GM12878 (cell line): Measurements from ENCODE around the gene POLD4. TPM values are rescaled to one million over a fixed set of nuclear protein-coding genes. Genes with fewer than 3 reads are reported as not detected.
A peak's percentile ranks its signal among the peaks of the same experiment; 100 is the strongest.

Experiments used
- ATAC-seq: fragments of 200-7000 bp; cut with Tn5 transposase; 3 replicates; pipeline ENCODE4 v1.9.1; 2020; ENCODE audit warnings: mild to moderate bottlenecking, moderate library complexity
- BruUV-seq: library from RNA; stranded (reverse); fragments of 400-500 nt; replicated peaks from 2 replicates; lab custom pipeline; 2021; lab: Mats Ljungman, UMichigan
- CTCF ChIA-PET: fragments of 300-600 bp; sonication (Branson Sonifier 250); formaldehyde crosslinking; extraction: SDS; loops from one replicate; lab custom pipeline; 2021; ENCODE audit warnings: inconsistent platforms; lab: Yijun Ruan, JAX
- POLR2A ChIA-PET: fragments of 350-600 bp; formaldehyde crosslinking; extraction: SDS; loops from one replicate; lab custom pipeline; 2021; ENCODE audit warnings: inconsistent platforms; lab: Charles Lee
- RAD21 ChIA-PET: fragments of 300-600 bp; sonication (Branson Sonifier 250); formaldehyde crosslinking; loops from one replicate; lab custom pipeline; 2023; ENCODE audit warnings: antibody characterized with exemption; ENCODE audit not compliant: unreplicated experiment; lab: Charles Lee
- SMC1A ChIA-PET: fragments of 300-600 bp; sonication (Branson Sonifier 250); formaldehyde crosslinking; loops from one replicate; lab custom pipeline; 2023; ENCODE audit not compliant: unreplicated experiment, uncharacterized antibody; lab: Charles Lee
- DNase-seq: peaks from one replicate; pipeline ENCODE4 v3.0.0-alpha.2; 2011; ENCODE audit warnings: low read depth, low spot score
- FAIRE-seq: peaks from 3 replicates; lab custom pipeline; 2011; peaks lifted over from hg19 to GRCh38; lab: Jason Lieb, UNC
- H2AFZ ChIP-seq: 2 replicates; pipeline ENCODE4 v1.6.0; 2011; ENCODE audit warnings: low read depth, low read length, control low read depth; ENCODE audit not compliant: control insufficient read depth
- H3K27ac ChIP-seq: 2 replicates; pipeline ENCODE4 v1.5.1; 2011; ENCODE audit warnings: control low read depth; ENCODE audit not compliant: control insufficient read depth, insufficient read depth
- H3K27me3 ChIP-seq, 2 experiments: replicated peaks in 1 of 2; 2 replicates each; pipeline versions ENCODE4 v1.6.0 to v1.6.1; 2011; ENCODE audit warnings: low read length in 1 of 2; ENCODE audit not compliant: control insufficient read depth in 2 of 2, insufficient read depth in 2 of 2
- H3K36me3 ChIP-seq, 2 experiments: 2 replicates each; pipeline ENCODE4 v1.5.1; 2011; ENCODE audit warnings: low read length in 1 of 2; ENCODE audit not compliant: control insufficient read depth in 2 of 2, insufficient read depth in 2 of 2
- H3K4me1 ChIP-seq: 2 replicates; pipeline ENCODE4 v1.6.1; 2011; ENCODE audit warnings: mild to moderate bottlenecking, low read length, moderate library complexity, mixed read lengths; ENCODE audit not compliant: control insufficient read depth, insufficient read depth
- H3K4me2 ChIP-seq: 2 replicates; pipeline ENCODE4 v1.6.0; 2011; ENCODE audit warnings: control low read depth; ENCODE audit not compliant: control insufficient read depth, insufficient read depth
- H3K4me3 ChIP-seq: fragments of 200-600 bp; sonication (generic); 2 replicates; pipeline ENCODE4 v1.5.1; 2016
- H3K79me2 ChIP-seq: 2 replicates; pipeline ENCODE4 v1.6.0; 2011; ENCODE audit warnings: low read length; ENCODE audit not compliant: control insufficient read depth, insufficient read depth
- H3K9ac ChIP-seq: 2 replicates; pipeline ENCODE4 v1.8.0; 2011; ENCODE audit warnings: low read length, control low read depth, mixed read lengths; ENCODE audit not compliant: control insufficient read depth, insufficient read depth
- H3K9me3 ChIP-seq: replicated peaks from 3 replicates; pipeline ENCODE4 v1.5.1; 2011; ENCODE audit warnings: mild to moderate bottlenecking, low read length; ENCODE audit not compliant: control insufficient read depth, insufficient read depth
- H4K20me1 ChIP-seq: 2 replicates; pipeline ENCODE4 v1.6.0; 2011; ENCODE audit not compliant: control insufficient read depth, insufficient read depth
- CBFB ChIP-seq: IDR thresholded peaks from 2 replicates; pipeline ENCODE4 v1.6.1; 2016; ENCODE audit warnings: antibody characterized with exemption, low read depth
- CEBPZ ChIP-seq: fragments of 150-350 bp; IDR thresholded peaks from 2 replicates; pipeline ENCODE4 v1.6.1; 2016; ENCODE audit warnings: low read depth, low read length
- CHD1 ChIP-seq: IDR thresholded peaks from 2 replicates; pipeline ENCODE4 v1.6.1; 2012; ENCODE audit warnings: low read depth, low read length, improper control_type of control experiment
- CREB1 ChIP-seq: IDR thresholded peaks from 2 replicates; pipeline ENCODE4 v1.6.1; 2012; ENCODE audit warnings: low read depth, mild to moderate bottlenecking, inconsistent platforms
- EED ChIP-seq: sonication (generic); IDR thresholded peaks from 2 replicates; pipeline ENCODE4 v1.6.1; 2016; ENCODE audit warnings: antibody characterized with exemption, low read depth
- ETV6 ChIP-seq, 2 experiments: fragments of 450-650 bp in 1 of 2; IDR thresholded peaks in 1 of 2; conservative IDR thresholded peaks in 1 of 2; 2 replicates each; pipeline ENCODE4 v1.6.1; 2014; ENCODE audit warnings: antibody characterized with exemption in 1 of 2, borderline replicate concordance in 1 of 2, low read depth in 1 of 2, mild to moderate bottlenecking in 1 of 2, moderate library complexity in 1 of 2
- IKZF2 ChIP-seq, 2 experiments: fragments of 450-650 bp; IDR thresholded peaks; 2 replicates each; pipeline ENCODE4 v1.6.1; 2017; ENCODE audit warnings: mild to moderate bottlenecking in 2 of 2, moderate library complexity in 2 of 2
- NBN ChIP-seq: fragments of 450-650 bp; IDR thresholded peaks from 2 replicates; pipeline ENCODE4 v1.6.1; 2016
- RAD21 ChIP-seq: IDR thresholded peaks from 2 replicates; pipeline ENCODE4 v1.6.1; 2011; ENCODE audit warnings: mild to moderate bottlenecking, low read depth, low read length, moderate library complexity; ENCODE audit not compliant: insufficient read depth
- RELB ChIP-seq: fragments of 450-650 bp; IDR thresholded peaks from 2 replicates; pipeline ENCODE4 v1.6.1; 2017; ENCODE audit warnings: low read depth, mild to moderate bottlenecking, moderate library complexity
- RUNX3 ChIP-seq: IDR thresholded peaks from 2 replicates; pipeline ENCODE4 v1.6.1; 2012; ENCODE audit warnings: low read length, inconsistent platforms
- SMC3 ChIP-seq: IDR thresholded peaks from 2 replicates; pipeline ENCODE4 v1.6.1; 2011; ENCODE audit warnings: low read length, improper control_type of control experiment, borderline replicate concordance
- SRF ChIP-seq, 2 experiments: IDR thresholded peaks; 2 replicates each; pipeline ENCODE4 v1.6.1; 2011; ENCODE audit warnings: low read depth in 2 of 2, low read length in 2 of 2, mild to moderate bottlenecking in 1 of 2, moderate library complexity in 1 of 2
- STAT1 ChIP-seq: fragments of 450-650 bp; conservative IDR thresholded peaks from 2 replicates; pipeline ENCODE4 v1.6.1; 2014; ENCODE audit warnings: antibody characterized with exemption, mild to moderate bottlenecking
- YY1 ChIP-seq: IDR thresholded peaks from 2 replicates; pipeline ENCODE4 v1.6.1; 2011; ENCODE audit warnings: low read depth, mild to moderate bottlenecking, low read length
- ZNF274 ChIP-seq: IDR thresholded peaks from one replicate; pipeline ENCODE4 v1.8.0; 2011; ENCODE audit not compliant: insufficient read length, insufficient read depth
- WGBS: methylation state at CpG from one replicate; pipeline ENCODE4 v1.1.6; 2016; ENCODE audit warnings: low lambda C conversion rate; ENCODE audit not compliant: insufficient replicate concordance, insufficient coverage; ENCODE audit errors: missing lambda C conversion rate; 5-methylcytosine and 5-hydroxymethylcytosine counted together
- in situ Hi-C: fragments of 300-500 bp; cut with MboI; formaldehyde crosslinking; loops from 9 replicates; pipeline ENCODE4 v1.14.3; 2018; ENCODE audit warnings: mixed read lengths
- intact Hi-C: fragments of 100-400 bp; cut with micrococcal nuclease; formaldehyde crosslinking; loops from one replicate; pipeline ENCODE4 v1.14.2; 2022; ENCODE audit not compliant: unreplicated experiment
- polyA plus RNA-seq, 11 experiments: library from polyadenylated mRNA; depleted of rRNA in 4 of 11; unstranded in 6 of 11; stranded (reverse) in 5 of 11; fragments of >200 nt; fragmentation: Nextera tagmentation in 4 of 11; fragmentation: Illumina TruSeq in 1 of 11; extraction: Ambion mirVana in 4 of 11; extraction: Trizol in 1 of 11; gene quantifications; 1 replicate in 1 of 11; 2 replicates in 10 of 11; pipeline versions ENCODE4 v1.2.1 to v1.2.3, GENCODE V29; 2011 to 2016; ENCODE audit warnings: inconsistent platforms in 2 of 11, missing spikeins in 2 of 11, low read depth in 1 of 11
- total RNA-seq, 4 experiments: library from RNA; depleted of rRNA in 3 of 4; stranded (reverse); fragments of >200 nt in 3 of 4; fragmentation: Illumina TruSeq in 1 of 4; extraction: Trizol in 1 of 4; gene quantifications; 2 replicates each; pipeline versions ENCODE4 v1.2.1 to v1.2.3, GENCODE V29; 2013 to 2021

The POLD4 gene
- total and polyA plus RNA-seq, 10 of the 15 experiments (the other 5 are each of a cell fraction or from before 2014, with no cell fraction given): 8.1 to 176 (median 88.1) TPM

- ChIA-PET SMC1A (interaction anchor here (0.6 to 21.3 kb wide), 25 partner anchors 10 to 547 kb away, joined by 3 to 646 read pairs (median 4); partner anchors contain the start of genes ANKRD13D, CLCF1, PITPNM1 and POLD4), RAD21 (interaction anchor here (0.6 to 15.0 kb wide), 26 partner anchors 9 to 354 kb away, joined by 3 to 525 read pairs (median 6); partner anchors contain the start of genes POLD4, PPP1CA and RAD9A), POLR2A (interaction anchor here (0.5 to 8.4 kb wide), 18 partner anchors 10 to 1033 kb away, joined by 3 to 183 read pairs (median 4); partner anchors contain the start of genes CLCF1, POLD4, PPP1CA and TBC1D10C), CTCF (interaction anchor here (0.6 to 25.5 kb wide), 33 partner anchors 8 to 412 kb away, joined by 3 to 1301 read pairs (median 5); partner anchors contain the start of genes AIP, ANKRD13D, CLCF1 and GRK2)
- Histone ChIP-seq H3K4me3 (0 out of 2 replicates have a peak overlapping the region, but pooled peaks have one; percentile 3), H2AFZ (peak overlapping the region; percentile 78), H3K9me3 (no peaks in the 10 kb centered on the region), H3K79me2 (no peaks in the 10 kb centered on the region), H3K9ac (peak overlapping the region; percentile 42), H3K4me1 (peaks cover 19% of the 10 kb centered on the region), H3K27me3 (peaks cover 0 to 3% of the 10 kb centered on the region in 2 experiments; a peak in 3 of 4 replicates), H3K4me2 (peak overlapping the region; percentile 23), H3K36me3 (no peaks in the 10 kb centered on the region), H3K27ac (peak overlapping the region; percentile 34), H4K20me1 (no peaks in the 10 kb centered on the region)
- 10% methylated on average over 13 of the region's 13 CpGs for WGBS
- intact Hi-C loops: no loop called here
- BruUV-seq: no TSS peak
- peak; percentile 72 for ATAC-seq
- in situ Hi-C loops: loop anchor here (5.0 kb wide), 1 partner anchor 119 kb away; no protein-coding TSS in a partner anchor
- DNase-seq: no peak
- FAIRE-seq: peak; percentile 62
- TF ChIP-seq NBN: peak; percentile 23; the same call in 1 of the 2 replicates
- TF ChIP-seq RUNX3: peak; percentile 43
- TF ChIP-seq IKZF2 (IDR thresholded peaks at IDR 0.05): peak; percentile 26 to 33; a peak in 2 of 4 replicates
- 0 out of 2 replicates have a peak, but pooled peaks have one; percentile 27 for TF ChIP-seq RELB
- no peak for TF ChIP-seq ZNF274
- 0 out of 2 replicates have a peak, but pooled peaks have one; percentile 23 for TF ChIP-seq RAD21
- TF ChIP-seq CREB1: peak; percentile 56
- no peak for TF ChIP-seq CHD1
- peak; percentile 16; the same call in 1 of the 2 replicates for TF ChIP-seq EED
- peak; percentile 20; the same call in 1 of the 2 replicates for TF ChIP-seq YY1
- 0 out of 2 replicates have a peak, but pooled peaks have one; percentile 43 for TF ChIP-seq CBFB
- no peak for TF ChIP-seq ETV6 (conservative IDR thresholded peaks at IDR 0.05 in 1 of 2, IDR thresholded peaks at IDR 0.05 in 1 of 2; ENCODE audit: borderline replicate concordance in 1 of 2, low read depth in 1 of 2)
- no peak for TF ChIP-seq STAT1
- TF ChIP-seq CEBPZ: no peak
- TF ChIP-seq SRF (IDR thresholded peaks at IDR 0.05; ENCODE audit: low read depth in 2 of 2, low read length in 2 of 2): no peak
- TF ChIP-seq SMC3: peak; percentile 14; the same call in 1 of the 2 replicates
These were observed 28.1 kb upstream of the POLD4 start for GRCh38 chr11:67381244-67381972.
